Measurements from ENCODE around the gene TLK1.

TLK1 gene

GRCh38 chr2:170972296-170973224, 188.1 kb downstream of the TLK1 start:
- DNase-seq (ENCODE audit: insufficient read length, low spot score) (no peak), FAIRE-seq (no peak)
- TF ChIP-seq POLR2A (IDR thresholded peaks at IDR 0.05; ENCODE audit: low read depth, low read length) = no peak

GRCh38 chr2:170971071-170971470, 189.6 kb downstream of the TLK1 start:
- TF ChIP-seq POLR2A (IDR thresholded peaks at IDR 0.05; ENCODE audit: low read depth, low read length) = no peak
- DNase-seq (ENCODE audit: insufficient read length, low spot score) = no peak
- FAIRE-seq = no peak

DNA sequence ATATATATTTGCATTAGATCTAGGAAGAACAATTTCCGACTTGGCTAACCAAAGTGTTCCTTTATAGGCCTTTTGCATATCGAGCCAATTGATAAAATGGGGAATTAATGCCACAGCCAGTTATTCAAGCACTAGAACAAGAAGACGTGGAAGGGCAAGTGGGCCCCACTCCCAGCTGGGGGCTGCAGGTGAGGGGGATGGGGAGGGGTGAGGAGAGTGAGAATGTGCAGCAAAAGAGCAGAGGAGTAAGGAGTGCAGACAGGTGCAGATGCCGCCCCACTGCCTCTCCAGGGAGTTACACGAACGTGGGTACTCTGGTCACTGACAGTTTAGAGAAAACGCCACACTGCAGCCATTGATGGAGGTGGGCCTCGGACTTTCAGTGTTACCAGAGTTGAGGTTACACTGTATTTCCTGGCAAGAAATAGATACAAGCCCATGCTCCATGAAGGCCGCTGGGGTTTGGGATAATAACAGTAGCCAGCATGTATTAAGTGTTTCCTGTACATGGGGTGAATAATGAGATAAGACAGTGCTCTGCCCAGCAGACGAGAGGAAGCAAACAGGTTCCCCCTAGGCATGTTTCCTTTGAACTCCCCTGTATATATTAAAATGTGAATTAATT, 190.7 kb downstream of the TLK1 start:
- no peak for DNase-seq (ENCODE audit: insufficient read length, low spot score)
- FAIRE-seq = no peak
- no peak for TF ChIP-seq POLR2A (IDR thresholded peaks at IDR 0.05; ENCODE audit: low read depth, low read length)

- FAIRE-seq = no peak
- TF ChIP-seq POLR2A (IDR thresholded peaks at IDR 0.05; ENCODE audit: low read depth, low read length) = no peak
- no peak for DNase-seq (ENCODE audit: insufficient read length, low spot score)
Observed at GRCh38 chr2:170969030-170969429, 191.7 kb downstream of the TLK1 start.

DNA sequence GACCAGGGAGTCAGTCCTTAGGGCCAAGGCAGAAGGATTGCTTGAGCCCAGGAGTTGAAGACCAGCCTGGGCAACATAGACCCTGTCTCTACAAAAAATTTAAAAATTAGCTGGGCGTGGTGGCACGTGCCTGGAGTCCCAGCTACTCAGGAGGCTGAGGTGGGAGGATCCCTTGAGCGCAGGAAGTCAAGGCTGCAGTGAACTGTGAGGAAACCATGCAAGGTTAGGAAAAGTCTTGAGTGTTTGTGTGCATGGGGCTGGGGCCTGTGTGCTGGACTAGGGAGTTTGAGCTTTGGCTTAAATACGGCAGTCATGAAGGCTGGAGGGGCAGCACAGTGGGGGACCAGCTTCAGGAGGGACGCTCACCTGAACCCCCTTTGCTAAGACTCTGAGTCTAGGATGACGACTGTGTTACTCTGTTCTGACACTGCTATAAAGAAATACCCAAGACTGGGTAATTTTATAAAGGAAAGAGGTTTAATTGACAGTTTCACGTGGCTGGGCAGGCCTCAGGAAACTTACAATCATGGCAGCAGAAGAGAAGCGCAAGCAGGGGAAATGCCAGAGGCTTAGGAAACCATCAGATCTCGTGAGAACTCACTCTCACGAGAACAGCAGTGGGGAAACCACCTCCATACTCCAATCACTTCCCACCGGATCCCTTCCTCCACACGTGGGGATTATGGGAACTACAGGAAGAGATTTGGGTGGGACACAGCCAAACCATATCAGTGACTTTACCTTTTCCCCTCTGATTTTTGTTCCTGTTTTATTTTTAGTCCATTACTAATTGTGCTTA, 192.3 kb downstream of the TLK1 start:
- DNase-seq (ENCODE audit: insufficient read length, low spot score) (no peak), FAIRE-seq (no peak)
- TF ChIP-seq POLR2A (IDR thresholded peaks at IDR 0.05; ENCODE audit: low read depth, low read length) = no peak

DNA sequence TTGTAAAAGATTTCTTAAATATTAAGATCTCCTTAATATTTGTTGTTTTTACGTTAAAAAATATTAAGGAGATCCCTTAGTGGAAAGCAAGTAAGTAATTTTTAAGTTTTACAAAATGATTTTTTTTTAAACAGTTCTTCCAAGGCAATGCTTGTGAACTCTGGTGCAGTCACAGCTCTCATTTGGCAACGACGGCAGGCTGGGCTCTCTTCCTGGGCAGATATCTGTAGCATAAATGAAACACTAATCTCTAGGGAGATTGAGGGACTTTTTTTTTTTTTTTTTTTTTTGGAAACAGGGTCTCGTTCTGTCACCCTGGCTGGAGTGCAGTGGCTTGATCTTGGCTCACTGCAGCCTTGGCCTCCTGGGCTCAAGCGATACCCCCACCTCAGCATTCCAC, 193.1 kb downstream of the TLK1 start:
- DNase-seq (ENCODE audit: insufficient read length, low spot score) (no peak), FAIRE-seq (no peak)
- TF ChIP-seq POLR2A (IDR thresholded peaks at IDR 0.05; ENCODE audit: low read depth, low read length) = no peak

- DNase-seq (ENCODE audit: insufficient read length, low spot score) (no peak), FAIRE-seq (no peak)
- TF ChIP-seq POLR2A (IDR thresholded peaks at IDR 0.05; ENCODE audit: low read depth, low read length) = no peak
Observed at GRCh38 chr2:170966648-170967396, 193.9 kb downstream of the TLK1 start.

DNA sequence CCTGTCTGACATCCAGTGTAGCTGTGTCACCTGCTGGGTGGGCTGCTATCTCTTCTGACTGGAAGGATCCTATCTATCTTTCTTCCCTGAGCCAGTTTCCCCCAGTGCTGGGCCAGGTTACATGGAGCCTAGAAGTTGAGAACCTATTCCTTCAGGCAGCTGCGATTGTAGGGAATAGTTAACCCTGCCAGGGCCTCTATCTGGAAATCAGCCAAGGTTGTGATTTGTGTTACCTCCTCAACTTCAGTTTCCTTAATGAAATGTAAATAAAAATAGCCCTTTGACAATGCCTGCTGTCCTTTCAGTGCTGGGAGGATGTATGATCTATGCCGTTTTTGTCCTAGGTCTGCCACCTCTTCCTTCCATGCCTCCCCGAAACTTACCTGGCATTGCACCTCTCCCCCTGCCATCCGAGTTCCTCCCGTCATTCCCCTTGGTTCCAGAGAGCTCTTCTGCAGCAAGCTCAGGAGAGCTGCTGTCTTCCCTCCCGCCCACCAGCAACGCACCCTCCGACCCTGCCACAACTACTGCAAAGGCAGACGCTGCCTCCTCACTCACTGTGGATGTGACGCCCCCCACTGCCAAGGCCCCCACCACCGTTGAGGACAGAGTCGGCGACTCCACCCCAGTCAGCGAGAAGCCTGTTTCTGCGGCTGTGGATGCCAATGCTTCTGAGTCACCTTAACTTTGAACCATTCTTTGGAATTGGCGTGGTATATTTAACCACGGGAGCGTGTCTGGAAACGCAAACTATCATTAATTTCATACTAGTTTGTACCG, 195.1 kb downstream of the TLK1 start:
- TF ChIP-seq POLR2A (IDR thresholded peaks at IDR 0.05; ENCODE audit: low read depth, low read length) = no peak
- DNase-seq (ENCODE audit: insufficient read length, low spot score) (no peak), FAIRE-seq (no peak)

DNA sequence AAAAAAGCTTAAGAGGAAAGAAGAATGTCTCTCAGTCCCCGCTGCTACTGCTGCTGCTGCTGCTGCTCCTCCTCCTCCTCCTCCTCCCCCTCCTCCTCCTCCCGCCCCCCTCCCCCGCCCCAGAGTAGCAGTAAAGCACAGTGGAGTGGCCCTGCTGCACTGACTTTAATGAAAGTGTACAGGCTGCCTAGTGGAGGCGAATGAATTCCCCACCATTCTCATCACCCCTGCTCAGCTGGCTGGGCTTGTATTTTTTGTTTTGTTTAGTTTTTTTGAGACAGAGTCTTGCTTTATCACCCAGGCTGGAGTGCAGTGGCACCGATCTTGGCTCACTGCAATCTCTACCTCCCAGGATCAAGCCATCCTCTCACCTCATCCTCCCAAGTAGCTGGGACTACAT, 197.3 kb downstream of the TLK1 start:
- FAIRE-seq (no peak), DNase-seq (ENCODE audit: insufficient read length, low spot score) (no peak)
- no peak for TF ChIP-seq POLR2A (IDR thresholded peaks at IDR 0.05; ENCODE audit: low read depth, low read length)

GRCh38 chr2:170953941-170954340, 206.8 kb downstream of the TLK1 start:
- DNase-seq (ENCODE audit: insufficient read length, low spot score) = no peak
- FAIRE-seq = no peak
- TF ChIP-seq POLR2A (IDR thresholded peaks at IDR 0.05; ENCODE audit: low read depth, low read length) = no peak

DNA sequence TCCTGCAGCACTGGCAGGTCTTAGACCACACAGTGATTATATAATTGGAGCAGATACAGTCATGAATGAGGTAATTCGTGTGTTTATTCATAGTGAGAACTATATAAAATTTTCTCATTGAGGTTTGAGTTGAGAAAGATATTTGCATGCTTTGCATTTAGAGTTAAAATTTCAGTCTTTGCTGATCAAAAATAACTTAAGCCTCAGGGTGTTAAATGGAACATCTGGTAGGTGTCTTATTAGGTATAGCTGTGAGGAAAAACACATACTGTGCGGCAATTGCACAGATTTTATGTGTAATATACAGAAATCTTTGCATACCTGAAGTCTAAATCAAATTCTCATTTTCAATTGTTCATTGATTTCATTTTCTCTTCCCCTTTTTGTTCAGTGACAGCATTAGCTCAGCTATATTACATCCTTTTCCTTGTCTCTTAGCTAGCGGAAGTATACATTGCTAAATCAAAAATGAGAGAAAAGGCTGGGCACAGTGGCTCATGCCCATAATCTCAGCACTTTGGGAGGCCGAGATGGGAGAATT, 210.4 kb downstream of the TLK1 start:
- DNase-seq (ENCODE audit: insufficient read length, low spot score) (no peak), FAIRE-seq (no peak)
- TF ChIP-seq POLR2A (IDR thresholded peaks at IDR 0.05; ENCODE audit: low read depth, low read length) = no peak

- DNase-seq (ENCODE audit: insufficient read length, low spot score) (no peak), FAIRE-seq (no peak)
- no peak for TF ChIP-seq POLR2A (IDR thresholded peaks at IDR 0.05; ENCODE audit: low read depth, low read length)
Observed at GRCh38 chr2:170949415-170949814, 211.3 kb downstream of the TLK1 start.

DNA sequence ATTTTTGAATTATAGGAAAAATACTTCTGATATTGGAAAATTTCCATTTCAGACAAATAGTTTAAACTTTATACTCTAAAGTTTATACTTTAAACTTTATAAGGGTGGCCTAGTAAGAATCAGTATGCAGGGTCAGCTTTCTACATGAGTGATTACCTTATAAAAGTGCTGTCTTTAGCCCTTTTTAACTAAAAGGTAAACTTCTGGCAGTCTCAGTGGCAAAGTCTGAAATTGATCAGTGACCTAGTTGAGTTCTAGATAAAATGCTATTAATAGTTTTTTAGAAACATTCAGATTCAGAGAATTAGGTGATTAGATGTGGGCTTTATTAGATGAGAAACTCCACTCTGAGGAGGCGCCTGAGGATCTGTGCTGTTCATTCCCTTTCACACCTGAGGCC, 216.1 kb downstream of the TLK1 start:
- FAIRE-seq (no peak), DNase-seq (ENCODE audit: insufficient read length, low spot score) (no peak)
- TF ChIP-seq POLR2A (IDR thresholded peaks at IDR 0.05; ENCODE audit: low read depth, low read length) = no peak
